DMS79 treated with DMSO at 0.1 percent for 48 hours (cell line): ENCODE data around the gene DDX11.
"Not testable (repeated sequence)": the region's sequence is repeated elsewhere in the genome, so short reads cannot be mapped to it uniquely, and the experiment has no call there.

Source experiments
- DNase-seq: peaks from one replicate; lab custom pipeline; 2025; lab: John Stamatoyannopoulos, UW

Gene DDX11

DNA sequence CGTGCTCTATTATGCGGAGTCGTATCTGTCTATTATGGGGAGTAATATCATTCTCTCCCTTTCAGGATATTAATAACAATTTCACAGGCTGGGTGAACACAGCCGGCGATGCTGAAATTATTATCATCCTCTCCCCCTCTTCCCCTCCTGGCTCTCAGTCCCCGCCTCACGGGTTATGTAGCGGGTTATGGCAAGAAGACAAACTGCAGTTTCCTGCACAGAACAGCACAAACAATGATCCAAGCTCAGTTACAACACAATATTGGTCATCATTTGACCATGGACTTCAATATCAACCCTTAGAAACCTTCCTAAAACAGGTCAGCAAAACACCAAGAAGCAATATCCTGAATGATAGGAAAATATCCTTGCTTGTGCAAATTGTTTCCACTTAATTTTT lies 50.5 kb downstream of the DDX11 start:
- not testable (repeated sequence) for DNase-seq

DNA sequence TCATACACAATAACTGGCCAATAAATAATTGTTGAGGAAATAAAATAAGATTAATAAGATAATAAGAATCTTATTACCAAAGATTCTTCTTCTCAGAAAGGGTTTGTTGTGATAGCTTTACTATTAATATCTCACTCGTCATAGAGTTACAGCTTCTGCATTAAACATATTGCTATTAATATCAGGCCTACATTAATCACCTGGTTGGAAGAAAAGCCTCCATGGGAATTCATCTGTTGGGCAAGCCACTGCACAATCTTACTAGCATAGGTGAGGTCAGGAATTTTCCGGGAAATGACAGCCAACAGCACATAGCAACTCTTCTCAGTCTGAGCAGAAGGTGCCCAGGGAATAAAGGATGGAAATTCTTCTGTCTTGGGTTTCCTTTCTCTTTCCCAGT lies 51.5 kb downstream of the DDX11 start:
- DNase-seq, result not testable (repeated sequence)

DNA sequence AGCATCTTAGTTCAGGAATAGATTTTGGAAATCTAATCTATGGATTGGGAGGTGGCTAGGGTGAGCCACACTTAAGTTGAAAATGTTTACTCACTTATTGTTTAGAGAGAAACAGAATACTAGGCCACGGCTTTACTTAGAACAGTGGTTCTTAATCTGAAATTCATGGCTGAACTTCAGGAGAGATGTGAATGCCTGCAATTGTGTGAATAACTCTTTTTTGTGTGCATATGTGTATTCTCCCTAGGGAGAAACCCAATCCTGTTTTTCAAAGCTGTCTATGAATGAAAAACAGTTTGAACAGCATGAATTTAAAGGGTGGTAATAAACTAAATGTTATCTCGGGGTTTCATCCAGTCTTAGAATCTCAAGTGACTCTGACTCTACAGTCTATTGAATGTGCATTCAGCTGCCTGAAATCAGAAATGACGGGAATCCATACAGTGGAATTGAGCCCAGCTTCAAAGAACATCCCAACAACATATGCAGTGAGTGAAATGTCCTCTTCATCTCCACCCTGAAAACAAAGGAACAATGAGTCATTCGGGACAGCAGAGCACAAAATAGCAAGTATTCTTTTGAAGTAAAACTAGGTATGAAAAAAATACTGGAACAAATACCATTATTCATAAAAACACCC lies 53.7 kb downstream of the DDX11 start:
- not testable (repeated sequence) for DNase-seq

DNA sequence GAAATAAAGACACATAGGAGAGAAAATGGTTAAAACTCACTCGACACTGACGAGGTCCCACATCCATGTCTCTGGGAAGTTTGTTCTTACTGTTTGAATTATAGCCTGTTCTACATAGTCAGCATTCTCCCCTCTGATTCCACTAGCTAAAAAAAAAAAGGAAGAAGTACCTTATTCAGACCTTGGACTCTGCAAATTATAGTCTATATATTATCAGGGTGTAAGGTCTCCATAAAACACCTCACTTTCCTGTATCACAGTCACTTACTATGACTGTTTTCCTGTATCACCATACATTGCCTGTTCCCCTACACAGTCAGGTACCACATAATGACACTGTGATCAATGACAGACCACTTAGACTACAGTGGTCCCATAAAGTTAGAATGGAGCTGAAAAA lies 62.9 kb downstream of the DDX11 start:
- not testable (repeated sequence) for DNase-seq

DNA sequence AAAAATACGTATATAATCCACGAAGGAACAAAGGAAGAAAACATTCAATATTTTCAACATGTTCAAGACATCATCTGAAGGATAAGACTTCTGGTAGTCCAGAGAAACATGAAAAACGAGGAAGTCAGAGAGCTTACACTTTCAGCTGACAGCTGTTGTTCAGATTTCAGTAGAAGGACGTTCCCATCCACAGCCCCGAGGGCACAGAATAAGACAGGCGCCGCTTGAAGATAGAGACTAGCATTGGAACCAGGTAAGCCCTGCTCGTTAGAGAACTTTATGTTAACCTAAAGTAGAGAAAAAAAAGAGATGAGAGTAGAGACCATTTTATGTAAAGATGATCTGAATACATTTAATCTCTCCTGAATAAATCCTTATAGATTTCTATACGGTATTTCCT lies 71.1 kb downstream of the DDX11 start:
- not testable (repeated sequence) for DNase-seq

DNA sequence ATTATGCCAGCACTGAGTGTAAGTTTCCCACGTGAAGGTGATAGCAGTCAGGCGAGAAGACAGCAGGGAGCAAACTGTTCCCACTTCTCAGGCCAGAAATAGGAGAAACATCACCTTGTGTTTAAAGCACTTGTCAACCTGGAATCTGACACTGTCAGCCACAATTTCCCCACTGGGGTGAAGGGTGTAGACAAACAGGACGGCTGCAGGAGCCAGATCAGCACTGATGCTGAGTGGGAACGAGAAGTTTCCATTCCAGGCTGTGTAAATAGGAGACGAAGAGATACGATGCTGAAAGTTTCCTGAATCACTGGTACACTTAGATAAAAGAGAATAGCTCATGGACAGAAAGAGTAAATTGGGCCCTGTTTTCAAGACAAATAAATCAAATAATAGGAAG lies 71.6 kb downstream of the DDX11 start:
- DNase-seq, result not testable (repeated sequence)

DNA sequence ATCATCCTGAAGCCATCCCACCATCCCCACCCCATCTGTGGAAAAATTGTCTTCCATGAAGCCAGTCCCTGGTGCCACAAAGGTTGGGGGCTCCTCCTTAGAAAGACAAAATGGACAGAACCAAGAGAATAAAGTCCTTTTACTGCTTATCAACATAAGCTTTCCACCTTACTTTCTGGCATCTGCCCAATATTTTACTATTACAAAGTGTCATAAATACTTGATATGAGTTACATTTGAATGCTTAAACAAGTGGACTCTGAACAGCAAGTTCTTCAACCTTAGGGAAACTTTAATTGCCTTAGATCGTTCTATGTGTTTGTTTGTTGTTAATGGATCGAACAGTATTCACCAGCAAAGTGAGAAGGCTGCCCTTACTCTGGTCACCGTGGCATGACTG lies 73.8 kb downstream of the DDX11 start:
- DNase-seq, result not testable (repeated sequence)

DNA sequence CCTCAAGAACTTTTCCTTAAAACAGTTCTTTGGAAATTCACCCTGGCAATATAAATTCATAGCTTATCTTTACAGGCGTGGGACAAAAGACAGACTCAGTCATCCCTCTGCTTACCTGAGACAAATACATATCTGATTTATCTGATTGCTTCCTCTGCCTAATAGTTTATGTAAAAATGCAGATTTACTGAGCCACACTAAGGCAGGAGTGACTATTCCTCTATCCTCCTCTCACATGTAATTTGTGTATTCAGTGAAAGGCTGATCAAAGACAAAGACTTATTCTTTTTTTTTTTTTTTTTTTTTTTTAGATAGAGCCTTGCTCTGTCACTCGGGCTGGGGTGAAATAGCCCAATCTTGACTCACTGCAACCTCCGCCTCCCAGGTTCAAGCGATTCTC lies 77.1 kb downstream of the DDX11 start:
- not testable (repeated sequence) for DNase-seq
